ENCODE measurements around the gene OR13H1.

- TF ChIP-seq SAFB2 (IDR thresholded peaks at IDR 0.05; ENCODE audit: borderline replicate concordance, low read depth, low read length, severe bottlenecking) (no peak), ZNF24 (IDR thresholded peaks at IDR 0.05) (no peak), ZNF134 (CRISPR knock-in tag; conservative IDR thresholded peaks at IDR 0.05) (no peak), CTCF (IDR thresholded peaks at IDR 0.05 in 2 of 3, conservative IDR thresholded peaks at IDR 0.05 in 1 of 3; ENCODE audit: insufficient read depth in 2 of 3, low read depth in 1 of 3, low read length in 3 of 3) (no peak), YY1 (IDR thresholded peaks at IDR 0.05; ENCODE audit: borderline replicate concordance in 1 of 3, control insufficient read depth in 1 of 3, extremely low read depth in 1 of 3, insufficient read depth in 3 of 3, insufficient read length in 1 of 3, insufficient replicate concordance in 2 of 3, low read depth in 1 of 3, low read length in 2 of 3) (no peak), KAT2B (IDR thresholded peaks at IDR 0.05; ENCODE audit: low read depth, low read length) (no peak), TFE3 (CRISPR knock-in tag; IDR thresholded peaks at IDR 0.05) (no peak), ARNT (IDR thresholded peaks at IDR 0.05) (no peak)
These were observed 14.7 kb downstream of the OR13H1 start for GRCh38 chrX:131558562-131558961.

Data from K562 (cell line).